OCI-LY7 (cell line): ENCODE results near the gene SLCO1C1. TPM values are rescaled to one million over a fixed set of nuclear protein-coding genes. Genes with fewer than 3 reads are reported as not detected.

Experiments used
- BruUV-seq: library from RNA; stranded (reverse); fragments of 400-500 nt; replicated peaks from 2 replicates; lab custom pipeline; 2021; lab: Mats Ljungman, UMichigan
- CTCF ChIA-PET: fragments of 300-600 bp; sonication (Branson Sonifier 250); formaldehyde crosslinking; loops from one replicate; lab custom pipeline; 2022; ENCODE audit warnings: antibody characterized with exemption; ENCODE audit not compliant: unreplicated experiment; lab: Charles Lee
- POLR2A ChIA-PET: fragments of 300-600 bp; sonication (Branson Sonifier 250); formaldehyde crosslinking; loops from one replicate; lab custom pipeline; 2022; ENCODE audit warnings: antibody characterized with exemption; lab: Charles Lee
- DNase-seq: peaks from one replicate; pipeline ENCODE4 v3.0.0-alpha.2; 2015; ENCODE audit warnings: low spot score
- H2AFZ ChIP-seq: fragments of 200-600 bp; sonication (generic), shearing (Covaris generic); 2 replicates; pipeline ENCODE4 v1.6.1; 2014; ENCODE audit warnings: mild to moderate bottlenecking, antibody characterized with exemption, low read length, moderate library complexity
- H3K27ac ChIP-seq: fragments of 200-600 bp; sonication (generic); 2 replicates; pipeline ENCODE4 v1.5.1; 2014; ENCODE audit warnings: mixed run types, low read depth, mild to moderate bottlenecking, moderate library complexity, low read length, inconsistent platforms; ENCODE audit not compliant: poor library complexity, severe bottlenecking
- H3K36me3 ChIP-seq: fragments of 200-600 bp; sonication (generic); 2 replicates; pipeline ENCODE4 v1.6.1; 2014; ENCODE audit warnings: mild to moderate bottlenecking, antibody characterized with exemption, low read length, moderate library complexity, mixed read lengths; ENCODE audit not compliant: insufficient read depth
- H3K4me1 ChIP-seq: fragments of 200-600 bp; sonication (generic); 2 replicates; pipeline ENCODE4 v1.5.1; 2014; ENCODE audit warnings: mild to moderate bottlenecking, low read length; ENCODE audit not compliant: insufficient read depth, poor library complexity, severe bottlenecking
- H3K4me2 ChIP-seq: fragments of 200-600 bp; sonication (generic); 2 replicates; pipeline ENCODE4 v1.6.1; 2014; ENCODE audit warnings: mild to moderate bottlenecking, low read length
- H3K4me3 ChIP-seq: fragments of 200-600 bp; sonication (generic); 2 replicates; pipeline ENCODE4 v1.5.1; 2014; ENCODE audit warnings: mild to moderate bottlenecking, low read depth, low read length; ENCODE audit not compliant: poor library complexity, severe bottlenecking
- H3K79me2 ChIP-seq: fragments of 200-600 bp; sonication (generic); 2 replicates; pipeline ENCODE4 v1.6.1; 2016; ENCODE audit warnings: low read depth, mild to moderate bottlenecking, low read length, moderate library complexity, mixed read lengths; ENCODE audit not compliant: insufficient read depth
- H3K9me2 ChIP-seq: fragments of 200-600 bp; sonication (generic); 2 replicates; pipeline ENCODE4 v1.6.1; 2016; ENCODE audit warnings: mild to moderate bottlenecking, low read length, mixed read lengths; ENCODE audit not compliant: insufficient read depth
- H3K9me3 ChIP-seq: fragments of 200-600 bp; sonication (generic); 2 replicates; pipeline ENCODE4 v1.6.1; 2014; ENCODE audit warnings: mild to moderate bottlenecking, mixed run types, low read length, mixed read lengths
- H4K20me1 ChIP-seq: fragments of 200-600 bp; sonication (generic); 2 replicates; pipeline ENCODE4 v1.6.1; 2014; ENCODE audit warnings: mild to moderate bottlenecking, antibody characterized with exemption, low read length, moderate library complexity, mixed read lengths; ENCODE audit not compliant: insufficient read depth
- EZH2phosphoT487 ChIP-seq: fragments of 200-600 bp; sonication (generic); IDR thresholded peaks from 2 replicates; pipeline ENCODE4 v1.6.1; 2018; ENCODE audit warnings: low read depth, borderline replicate concordance, mild to moderate bottlenecking, mixed run types, antibody characterized with exemption, low read length, moderate library complexity, mixed read lengths
- intact Hi-C: fragments of 100-400 bp; cut with micrococcal nuclease; formaldehyde crosslinking; loops from one replicate; pipeline ENCODE4 v1.10.0; 2022; ENCODE audit not compliant: unreplicated experiment
- total RNA-seq, 2 experiments: library from RNA; depleted of rRNA in 1 of 2; stranded (reverse); fragments of >200 nt in 1 of 2; shearing (Covaris generic) in 1 of 2; gene quantifications; 2 replicates each; pipeline ENCODE4 v1.2.3, GENCODE V29; 2014 to 2022
- TF ChIP-seq, protein P1 (sequence below): fragments of 200-600 bp; sonication (generic); conservative IDR thresholded peaks from 2 replicates; pipeline ENCODE4 v1.5.1; 2014; ENCODE audit warnings: mild to moderate bottlenecking, antibody characterized with exemption, low read length, moderate library complexity, mixed read lengths

Gene SLCO1C1
- total RNA-seq, 2 experiments from 2014 or later, result not detected

DNA sequence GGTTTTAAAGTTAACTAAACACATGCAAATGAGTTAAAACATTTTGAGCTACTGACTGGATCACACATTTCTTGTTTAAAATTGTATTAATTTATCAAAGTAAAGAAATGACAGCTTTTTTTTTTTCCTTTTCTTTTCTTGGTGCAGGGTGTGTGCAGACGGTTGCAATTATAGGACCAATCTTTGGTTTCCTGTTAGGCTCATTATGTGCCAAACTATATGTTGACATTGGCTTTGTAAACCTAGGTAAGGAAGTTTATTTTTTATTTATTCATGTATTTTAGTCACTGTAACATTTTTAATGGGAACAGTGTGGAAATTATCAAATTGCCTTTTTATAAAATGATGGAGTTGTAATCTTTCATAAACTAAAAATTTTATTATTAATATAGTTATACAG, 21.9 kb downstream of the SLCO1C1 start:
- H3K27ac ChIP-seq, result no peak overlapping the region
- no peaks in the 10 kb centered on the region for H3K79me2 ChIP-seq
- no peak overlapping the region for H3K4me3 ChIP-seq
- no TSS peak for BruUV-seq
- ChIA-PET CTCF (no interaction called here), POLR2A (interaction anchor here (0.6 kb wide), 2 partner anchors 11 to 31 kb away, joined by 3 read pairs; no protein-coding TSS in a partner anchor)
- H3K9me3 ChIP-seq, result no peaks in the 10 kb centered on the region
- intact Hi-C loops, result no loop called here
- no peaks in the 10 kb centered on the region for H4K20me1 ChIP-seq
- no peak overlapping the region for H2AFZ ChIP-seq
- H3K36me3 ChIP-seq, result no peaks in the 10 kb centered on the region
- H3K4me1 ChIP-seq, result no peaks in the 10 kb centered on the region
- TF ChIP-seq, protein P1, sequence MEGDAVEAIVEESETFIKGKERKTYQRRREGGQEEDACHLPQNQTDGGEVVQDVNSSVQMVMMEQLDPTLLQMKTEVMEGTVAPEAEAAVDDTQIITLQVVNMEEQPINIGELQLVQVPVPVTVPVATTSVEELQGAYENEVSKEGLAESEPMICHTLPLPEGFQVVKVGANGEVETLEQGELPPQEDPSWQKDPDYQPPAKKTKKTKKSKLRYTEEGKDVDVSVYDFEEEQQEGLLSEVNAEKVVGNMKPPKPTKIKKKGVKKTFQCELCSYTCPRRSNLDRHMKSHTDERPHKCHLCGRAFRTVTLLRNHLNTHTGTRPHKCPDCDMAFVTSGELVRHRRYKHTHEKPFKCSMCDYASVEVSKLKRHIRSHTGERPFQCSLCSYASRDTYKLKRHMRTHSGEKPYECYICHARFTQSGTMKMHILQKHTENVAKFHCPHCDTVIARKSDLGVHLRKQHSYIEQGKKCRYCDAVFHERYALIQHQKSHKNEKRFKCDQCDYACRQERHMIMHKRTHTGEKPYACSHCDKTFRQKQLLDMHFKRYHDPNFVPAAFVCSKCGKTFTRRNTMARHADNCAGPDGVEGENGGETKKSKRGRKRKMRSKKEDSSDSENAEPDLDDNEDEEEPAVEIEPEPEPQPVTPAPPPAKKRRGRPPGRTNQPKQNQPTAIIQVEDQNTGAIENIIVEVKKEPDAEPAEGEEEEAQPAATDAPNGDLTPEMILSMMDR, result no peak
- no peak for TF ChIP-seq EZH2phosphoT487
- H3K4me2 ChIP-seq, result no peak overlapping the region
- no peak for DNase-seq
- no peaks in the 10 kb centered on the region for H3K9me2 ChIP-seq

DNA sequence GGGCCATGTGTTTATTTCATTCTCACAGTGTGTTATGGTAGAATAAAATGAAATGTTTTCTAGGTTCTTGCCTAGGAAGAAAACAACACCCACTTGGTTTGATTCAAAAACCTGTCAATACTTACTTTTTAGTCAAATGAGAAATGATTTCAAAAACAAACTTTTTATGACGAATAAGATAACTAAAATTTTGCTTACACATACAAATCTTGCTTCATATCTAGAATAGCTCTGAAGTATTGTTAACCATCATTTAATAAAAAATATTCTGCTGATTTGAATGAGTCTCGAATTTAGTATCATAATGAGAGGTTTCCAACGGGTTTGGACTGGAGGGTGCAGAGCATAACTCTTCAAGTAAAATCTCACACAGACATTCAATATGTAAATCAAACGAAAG, 23.2 kb downstream of the SLCO1C1 start:
- no TSS peak for BruUV-seq
- Histone ChIP-seq H3K4me1 (no peaks in the 10 kb centered on the region), H3K27ac (no peak overlapping the region), H3K4me3 (no peak overlapping the region), H3K36me3 (no peaks in the 10 kb centered on the region), H4K20me1 (no peaks in the 10 kb centered on the region), H3K4me2 (no peak overlapping the region), H3K9me3 (no peaks in the 10 kb centered on the region), H2AFZ (no peak overlapping the region), H3K79me2 (no peaks in the 10 kb centered on the region), H3K9me2 (no peaks in the 10 kb centered on the region)
- no peak for TF ChIP-seq EZH2phosphoT487
- TF ChIP-seq, protein P1, result no peak
- DNase-seq, result no peak
- intact Hi-C loops, result no loop called here
- POLR2A ChIA-PET, result interaction anchor here (0.7 kb wide), 1 partner anchor 401 kb away, joined by 6 read pairs; no protein-coding TSS in a partner anchor
- CTCF ChIA-PET, result no interaction called here

GRCh38 chr12:20722142-20722541, 27.0 kb downstream of the SLCO1C1 start:
- no peak overlapping the region for H3K4me3 ChIP-seq
- BruUV-seq, result no TSS peak
- H3K36me3 ChIP-seq, result no peaks in the 10 kb centered on the region
- H3K27ac ChIP-seq, result no peak overlapping the region
- H3K79me2 ChIP-seq, result no peaks in the 10 kb centered on the region
- no peak for DNase-seq
- no peaks in the 10 kb centered on the region for H3K4me1 ChIP-seq
- H3K9me3 ChIP-seq, result no peaks in the 10 kb centered on the region
- intact Hi-C loops, result no loop called here
- no peak overlapping the region for H3K4me2 ChIP-seq
- H4K20me1 ChIP-seq, result no peaks in the 10 kb centered on the region
- no peak overlapping the region for H2AFZ ChIP-seq
- ChIA-PET CTCF (no interaction called here), POLR2A (no interaction called here)
- no peaks in the 10 kb centered on the region for H3K9me2 ChIP-seq
- TF ChIP-seq, protein P1, result no peak
- TF ChIP-seq EZH2phosphoT487, result no peak
